ENCODE results near the gene GPRASP2.

Gene GPRASP2

DNA sequence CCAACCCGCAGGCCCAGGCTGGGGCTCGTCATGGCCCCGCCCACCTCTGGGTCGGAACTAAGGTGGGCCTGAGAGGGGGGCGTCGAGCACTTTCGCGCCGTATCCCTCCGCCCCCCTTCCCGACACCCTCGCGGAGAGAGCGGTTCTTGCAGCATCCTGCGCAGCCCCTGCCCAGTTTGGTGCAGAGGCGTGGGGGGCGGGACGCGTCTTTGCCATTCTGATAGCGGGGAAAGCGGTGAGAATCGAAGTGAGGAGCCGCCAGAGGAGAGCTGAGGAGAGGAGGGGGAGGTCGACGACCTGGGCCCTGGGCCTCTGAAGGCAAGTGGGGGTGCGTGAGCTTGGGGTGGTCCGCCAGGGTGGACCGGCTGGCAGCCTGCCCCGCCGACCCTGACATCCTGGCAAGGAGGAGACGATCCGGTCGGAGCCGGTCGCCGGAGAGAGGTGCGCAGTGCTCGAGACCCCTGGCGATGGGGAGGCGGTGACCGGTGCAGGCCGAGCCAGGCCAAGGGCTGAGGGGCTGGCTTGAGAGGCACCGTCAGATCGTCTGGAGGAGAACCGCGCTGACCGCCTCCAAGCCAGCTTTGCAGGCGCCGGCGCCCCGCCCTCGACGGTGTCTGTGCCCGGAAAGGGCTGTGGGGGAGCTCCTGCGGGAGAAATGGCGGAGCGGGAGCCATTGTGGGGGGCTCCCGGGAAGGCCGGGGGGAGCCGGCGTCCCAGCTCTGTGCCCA, 33.8 kb downstream of the GPRASP2 start:
- no peak for DNase-seq

DNA sequence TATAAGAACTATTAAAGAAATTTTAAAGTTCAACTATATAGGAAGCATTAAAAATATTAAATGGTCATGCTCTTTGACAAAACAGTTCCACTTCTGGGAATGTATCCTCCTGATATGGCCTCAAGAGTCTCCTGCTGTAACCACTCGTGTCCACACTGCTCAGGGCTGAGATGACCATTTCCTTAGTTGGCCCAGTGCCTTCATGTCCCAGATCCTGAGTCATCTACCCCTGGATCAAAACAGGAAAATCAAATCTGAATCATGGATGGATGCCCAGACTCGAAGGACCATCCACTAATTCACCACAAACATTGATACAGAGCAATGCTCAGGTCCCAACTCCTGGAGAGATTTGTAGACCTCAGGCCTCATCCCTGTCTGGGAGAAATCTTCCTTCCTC, 53.0 kb downstream of the GPRASP2 start:
- no peak for DNase-seq

DNA sequence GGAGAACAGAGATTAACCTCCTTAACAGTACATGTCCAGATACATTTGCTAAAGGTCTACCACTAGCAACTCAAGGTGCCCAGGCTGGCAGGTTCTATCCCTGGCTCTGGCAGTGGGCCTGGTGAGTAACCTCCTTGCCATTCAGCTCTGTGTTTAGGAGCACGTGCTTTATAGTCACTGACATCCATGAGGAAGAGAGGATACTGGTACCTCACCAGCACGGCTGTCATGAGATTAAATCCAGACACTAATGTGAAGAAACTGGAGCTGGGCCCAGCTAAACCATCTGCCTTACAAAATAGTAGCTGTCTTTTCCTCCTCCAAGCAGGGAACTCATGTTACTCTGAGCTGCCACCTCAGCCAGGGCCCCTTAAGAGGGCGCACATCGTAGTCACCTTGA, 53.6 kb downstream of the GPRASP2 start:
- no peak for DNase-seq

DNA sequence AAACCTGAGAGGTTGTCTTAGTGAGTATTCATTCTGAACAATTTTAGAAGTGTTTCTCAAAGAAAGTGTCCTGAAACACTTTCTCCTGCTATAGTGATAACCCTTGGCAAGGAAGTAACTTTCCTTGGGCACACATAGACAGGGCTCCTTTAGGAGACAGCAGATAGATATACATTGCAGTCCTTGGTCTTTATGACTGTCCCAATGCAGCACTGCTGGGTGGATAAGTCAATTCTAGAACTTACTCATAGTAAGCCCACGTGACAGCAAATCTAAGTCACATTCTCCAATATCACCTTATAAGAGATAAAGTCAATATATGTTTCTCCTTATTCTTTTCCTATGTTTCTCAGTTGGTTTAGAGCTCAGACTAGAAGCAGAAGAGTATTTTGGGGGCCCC, 55.0 kb downstream of the GPRASP2 start:
- DNase-seq: no peak
